Dedifferentiated amniotic fluid mesenchymal stem cell (primary cell): ENCODE measurements around the gene LPCAT3.

Source experiments
- DNase-seq: peaks from one replicate; pipeline ENCODE4 v3.0.0-alpha.2; 2016; ENCODE audit errors: extremely low spot score

Gene LPCAT3

DNA sequence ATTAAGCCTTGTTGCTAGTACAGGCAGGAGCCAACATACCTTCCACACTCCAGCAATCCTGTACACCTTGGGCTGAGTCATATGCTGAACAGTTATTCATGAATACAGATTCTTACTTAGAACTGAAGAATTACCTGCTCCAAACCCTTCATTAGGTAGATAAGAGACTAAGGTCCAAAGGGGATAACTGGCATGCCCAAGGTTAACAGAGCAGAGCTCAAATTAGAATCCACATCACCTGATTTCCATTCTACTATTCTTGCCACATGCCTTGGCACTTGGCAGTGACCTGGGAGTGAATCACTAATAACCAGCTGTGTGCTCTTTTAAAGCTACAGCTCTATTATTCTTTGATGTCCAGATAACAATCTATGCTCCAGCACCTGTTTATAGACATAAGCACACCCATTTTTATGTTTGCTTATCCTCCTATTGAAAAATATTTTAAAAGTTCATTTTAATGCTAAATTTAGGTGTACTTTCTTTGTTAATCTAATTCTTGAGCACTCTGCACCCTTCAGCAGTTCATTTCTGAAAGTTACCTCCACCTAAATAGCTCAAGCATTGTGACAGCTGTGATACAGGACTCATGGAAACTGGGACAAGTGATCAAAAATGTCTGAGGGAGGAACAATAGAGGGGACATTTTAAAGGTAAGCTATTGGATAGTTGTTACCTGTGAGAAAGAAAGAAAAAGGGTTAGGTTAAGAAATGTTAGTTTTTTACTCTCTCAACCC, 19.4 kb downstream of the LPCAT3 start:
- DNase-seq = no peak

DNA sequence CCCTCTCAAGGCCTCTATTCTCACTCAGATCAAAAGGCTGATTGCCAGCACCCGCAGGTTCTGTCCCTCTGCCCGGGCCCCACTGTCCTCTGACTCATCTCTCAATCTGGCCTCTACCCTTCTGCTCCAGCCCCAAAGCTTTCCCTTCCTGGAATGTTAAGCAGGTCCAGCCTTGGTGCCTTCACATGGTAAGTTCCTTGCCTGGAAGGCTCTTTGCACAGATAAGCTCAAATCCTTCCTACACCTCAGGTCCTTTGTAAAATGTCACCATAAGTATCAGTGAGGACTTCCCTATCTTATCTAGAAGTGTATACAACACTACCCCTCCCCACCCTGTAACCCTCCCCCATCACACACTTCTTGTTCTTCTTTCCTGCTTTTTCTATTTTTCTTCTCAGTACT, 22.2 kb downstream of the LPCAT3 start:
- peak; percentile 20 for DNase-seq

GRCh38 chr12:6987956-6988553, 30.2 kb downstream of the LPCAT3 start:
- DNase-seq = no peak

- DNase-seq = no peak
Measured at GRCh38 chr12:6982532-6982931, 35.7 kb downstream of the LPCAT3 start.

GRCh38 chr12:6981152-6982052, 36.9 kb downstream of the LPCAT3 start:
- DNase-seq = no peak

DNA sequence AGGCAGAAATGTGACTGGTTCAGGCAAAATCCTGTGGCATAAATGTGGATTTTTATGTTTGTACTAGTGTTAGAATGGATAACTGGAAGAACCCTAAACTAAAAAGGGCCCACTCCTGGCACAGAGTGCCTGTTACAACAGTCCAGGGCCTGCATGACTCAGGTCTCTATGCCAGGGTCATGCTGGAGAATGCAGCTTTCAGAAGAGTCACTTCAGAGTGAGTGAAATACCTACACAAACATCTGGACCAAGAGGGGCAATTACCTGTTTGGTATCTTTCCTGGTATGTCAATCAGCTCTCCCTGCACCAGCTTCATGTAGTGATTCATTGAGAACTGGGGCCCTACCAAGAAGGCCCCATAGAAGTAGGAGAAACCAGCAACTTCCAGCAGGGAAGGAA, 37.5 kb downstream of the LPCAT3 start:
- DNase-seq = no peak

GRCh38 chr12:6980075-6980474, 38.2 kb downstream of the LPCAT3 start:
- no peak for DNase-seq

DNA sequence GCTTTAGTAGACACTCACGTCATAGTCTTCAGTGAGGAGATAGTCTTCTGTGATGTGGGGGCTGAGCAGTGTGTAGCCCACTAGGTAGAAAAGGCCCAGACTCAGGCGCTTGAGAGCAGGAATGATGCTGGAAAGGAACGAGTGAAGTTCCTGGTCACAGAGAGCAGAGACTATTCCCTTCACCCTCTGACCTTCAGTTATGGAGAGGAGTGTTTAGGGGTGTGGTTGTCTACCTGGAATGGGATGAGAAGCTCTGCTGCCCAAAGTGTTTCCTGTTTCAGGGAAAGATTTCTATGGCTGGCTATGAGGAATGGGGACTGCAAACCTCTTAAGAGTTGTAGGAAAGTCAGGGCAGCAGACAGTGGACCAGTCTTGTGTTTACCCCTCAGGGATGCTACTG, 38.8 kb downstream of the LPCAT3 start:
- no peak for DNase-seq

DNA sequence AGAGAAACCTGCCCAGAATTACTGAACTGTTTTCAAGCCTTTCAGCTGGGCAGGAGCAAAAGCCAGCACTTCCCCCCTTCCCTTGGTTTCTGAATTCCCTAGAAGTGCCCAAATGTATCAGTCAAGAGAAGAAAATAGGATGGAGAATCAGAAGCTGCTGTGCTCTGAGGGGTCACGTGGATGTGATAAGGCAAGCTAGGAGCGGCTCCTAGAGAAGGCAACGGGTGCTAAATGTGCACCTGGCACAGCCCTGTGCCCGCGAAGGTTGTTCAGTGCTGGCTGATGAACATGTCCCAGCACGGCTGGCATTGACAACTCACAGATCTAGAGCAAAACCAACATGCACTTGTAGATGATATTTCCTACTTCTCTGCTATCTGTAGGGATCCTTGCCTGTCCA, 39.3 kb downstream of the LPCAT3 start:
- no peak for DNase-seq

GRCh38 chr12:6978611-6979011, 39.7 kb downstream of the LPCAT3 start:
- DNase-seq = no peak

- no peak for DNase-seq
Measured at GRCh38 chr12:6978188-6978587, 40.1 kb downstream of the LPCAT3 start.

DNA sequence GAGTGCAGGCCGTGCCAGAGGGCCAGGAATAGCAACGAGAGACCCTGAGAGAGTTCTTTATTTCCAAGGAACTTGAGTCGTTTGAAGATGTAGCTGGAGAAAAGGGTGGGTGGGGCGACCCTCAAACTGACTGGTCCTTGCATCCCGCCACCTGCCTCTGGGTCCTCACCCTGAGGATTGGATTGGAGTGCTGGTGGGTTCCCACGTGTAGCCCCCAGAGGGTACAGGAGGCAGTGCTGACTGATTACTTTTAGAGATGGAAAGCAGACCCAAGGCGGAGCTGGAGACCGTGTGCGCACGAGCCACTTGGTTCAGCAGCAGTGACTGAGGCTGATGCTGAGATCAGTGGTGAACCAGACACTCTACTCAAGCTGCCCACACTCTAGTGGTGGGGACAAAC, 40.6 kb downstream of the LPCAT3 start:
- DNase-seq = no peak

- no peak for DNase-seq
Measured at GRCh38 chr12:6975297-6976032, 42.8 kb downstream of the LPCAT3 start.

- DNase-seq = no peak
Measured at GRCh38 chr12:6974180-6974579, 44.1 kb downstream of the LPCAT3 start.

- no peak for DNase-seq
Measured at GRCh38 chr12:6970096-6970527, 48.2 kb downstream of the LPCAT3 start.

DNA sequence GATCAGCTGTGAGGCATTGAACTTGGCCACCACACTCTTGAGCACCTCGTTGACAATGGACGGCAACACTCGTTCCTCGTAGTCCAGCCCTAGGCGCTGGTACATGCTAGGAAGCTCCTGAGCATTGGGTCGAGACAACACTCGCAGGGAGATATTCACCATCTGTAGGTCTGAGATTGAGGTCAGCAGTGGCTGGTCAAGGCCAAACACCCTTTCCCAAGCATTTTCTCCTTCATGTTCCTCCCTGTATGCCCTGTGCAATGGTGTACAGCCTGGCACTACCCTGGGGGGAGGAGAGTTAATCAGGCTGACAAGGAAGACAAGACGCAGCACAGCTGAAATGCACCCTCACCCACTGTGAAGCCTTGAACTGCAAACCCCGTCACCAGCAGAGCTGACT, 49.9 kb downstream of the LPCAT3 start:
- no peak for DNase-seq

DNA sequence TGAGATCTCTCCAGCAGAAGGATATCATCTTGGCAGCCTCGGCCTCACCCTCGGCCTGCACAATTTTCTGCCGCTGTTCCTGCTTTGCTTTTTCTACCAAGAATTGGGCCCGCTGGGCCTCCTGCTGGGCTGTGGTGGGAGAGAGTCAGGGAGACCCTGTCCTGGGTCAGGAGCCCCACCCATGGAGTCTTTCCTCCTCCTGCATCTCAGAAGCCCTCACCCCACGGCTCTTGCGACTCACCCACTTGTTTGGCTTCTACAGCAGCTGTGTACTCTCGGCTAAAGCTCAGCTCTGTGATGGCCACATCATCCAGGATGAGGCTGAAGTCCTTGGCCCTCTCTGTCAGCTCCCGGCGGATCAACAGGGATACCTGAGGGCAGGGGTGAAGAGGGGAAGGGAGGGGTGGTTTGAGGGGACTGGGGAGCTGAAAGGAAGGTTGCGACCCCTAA, 50.6 kb downstream of the LPCAT3 start:
- no peak for DNase-seq

- no peak for DNase-seq
Measured at GRCh38 chr12:6966351-6966750, 51.9 kb downstream of the LPCAT3 start.

DNA sequence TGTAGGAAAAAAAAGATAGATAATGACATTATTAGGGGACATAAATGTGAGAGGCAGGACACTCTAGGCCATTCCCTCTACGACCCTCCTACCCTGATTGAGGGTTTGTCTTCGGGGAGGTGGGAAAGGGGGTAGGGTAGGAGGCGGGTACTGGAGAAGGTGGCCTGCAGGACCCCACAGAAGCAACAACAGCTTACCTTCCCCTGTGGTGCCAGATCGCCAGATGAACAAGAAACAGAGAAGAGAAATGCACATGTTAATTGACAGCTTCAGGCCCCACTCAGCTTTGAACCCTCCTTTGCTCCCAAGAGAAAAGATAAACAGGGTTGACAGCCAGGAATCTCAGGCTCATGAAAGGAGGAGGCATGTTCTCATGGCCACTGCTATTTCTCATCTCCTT, 52.6 kb downstream of the LPCAT3 start:
- no peak for DNase-seq

DNA sequence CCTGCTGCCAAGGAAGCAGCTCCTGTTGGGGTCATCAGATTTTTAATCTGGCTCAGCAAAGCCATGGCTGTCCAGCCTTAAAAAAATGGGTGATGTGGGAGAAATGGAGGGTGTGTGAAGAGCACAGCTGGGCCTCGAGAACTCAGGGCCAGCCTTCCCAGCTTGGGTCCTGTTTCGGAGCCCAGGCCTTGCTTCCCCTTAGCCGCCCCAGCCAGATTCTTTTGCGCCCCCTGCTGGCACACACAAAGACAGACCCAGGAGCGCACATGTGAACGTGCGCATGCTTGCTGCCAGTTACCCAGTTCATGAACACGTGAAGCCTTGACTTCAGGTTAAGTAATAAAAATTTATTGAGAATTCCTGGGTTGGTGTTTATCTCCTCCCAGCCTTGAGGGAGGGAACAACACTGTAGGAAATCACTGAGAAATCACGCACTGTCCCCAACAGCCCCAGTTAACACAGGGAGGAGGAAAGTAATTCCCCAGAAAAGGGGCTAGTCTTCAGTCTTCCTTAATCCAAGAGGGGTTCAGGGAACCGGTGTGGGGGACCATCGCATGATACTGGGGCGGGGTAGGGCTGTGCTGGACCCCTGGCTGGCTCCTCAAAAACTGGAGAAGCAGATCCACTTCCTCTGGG, 53.1 kb downstream of the LPCAT3 start:
- peak; percentile 72 for DNase-seq

DNA sequence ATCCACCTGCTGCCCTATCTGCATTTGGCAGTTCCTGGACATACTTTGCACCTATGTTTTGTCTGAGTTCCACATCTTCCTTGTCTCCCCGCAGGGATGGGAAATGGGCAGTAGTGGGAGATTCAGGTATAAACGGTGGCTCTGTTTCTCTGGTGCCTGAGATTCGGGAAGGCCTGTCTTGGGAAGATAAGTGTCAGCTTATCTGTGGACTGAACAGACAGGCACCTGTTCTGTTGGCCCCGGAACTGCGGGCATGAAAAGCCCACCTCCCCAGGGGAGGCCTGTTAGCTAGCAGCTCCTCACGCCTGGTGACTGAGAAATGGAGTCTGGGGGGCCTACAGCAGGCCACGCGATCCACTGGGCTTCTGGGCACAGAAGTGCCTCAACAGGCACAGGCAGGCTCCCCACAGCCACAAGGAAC, 53.7 kb downstream of the LPCAT3 start:
- no peak for DNase-seq
